Calu3 (cell line): ENCODE data around the gene LRRC28. TPM values are rescaled to one million over a fixed set of nuclear protein-coding genes. Genes with fewer than 3 reads are reported as not detected.
A peak's percentile ranks its signal among the peaks of the same experiment; 100 is the strongest.

Experiments used
- BruUV-seq: library from RNA; stranded (reverse); fragments of 400-500 nt; replicated peaks from 2 replicates; lab custom pipeline; 2021; lab: Mats Ljungman, UMichigan
- CTCF ChIA-PET: fragments of 300-600 bp; sonication (Branson Sonifier 250); formaldehyde crosslinking; loops from one replicate; lab custom pipeline; 2022; ENCODE audit warnings: antibody characterized with exemption; lab: Charles Lee
- DNase-seq: peaks from one replicate; pipeline ENCODE4 v3.0.0; 2022
- H3K27ac Mint-ChIP-seq: one replicate; pipeline ENCODE4 v1.8.0; 2022; ENCODE audit warnings: mixed read lengths; ENCODE audit not compliant: unreplicated experiment
- H3K27me3 Mint-ChIP-seq: one replicate; pipeline ENCODE4 v1.8.0; 2022; ENCODE audit warnings: mixed read lengths; ENCODE audit not compliant: unreplicated experiment
- H3K36me3 Mint-ChIP-seq: one replicate; pipeline ENCODE4 v1.8.0; 2022; ENCODE audit warnings: mild to moderate bottlenecking, moderate library complexity, mixed read lengths; ENCODE audit not compliant: insufficient read depth, unreplicated experiment
- H3K4me1 Mint-ChIP-seq: one replicate; pipeline ENCODE4 v1.8.0; 2022; ENCODE audit warnings: mild to moderate bottlenecking, low read depth, mixed read lengths; ENCODE audit not compliant: unreplicated experiment
- H3K4me3 Mint-ChIP-seq: one replicate; pipeline ENCODE4 v1.8.0; 2022; ENCODE audit warnings: mild to moderate bottlenecking, low read depth, moderate library complexity, mixed read lengths; ENCODE audit not compliant: unreplicated experiment
- H3K9me3 Mint-ChIP-seq: one replicate; pipeline ENCODE4 v1.8.0; 2022; ENCODE audit warnings: low read depth, mixed read lengths; ENCODE audit not compliant: unreplicated experiment
- CTCF ChIP-seq: fragments of 200-600 bp; IDR thresholded peaks from one replicate; pipeline ENCODE4 v1.8.0; 2022; ENCODE audit warnings: antibody characterized with exemption; ENCODE audit not compliant: unreplicated experiment
- intact Hi-C: fragments of 100-400 bp; cut with micrococcal nuclease; formaldehyde crosslinking; loops from one replicate; pipeline ENCODE4 v1.10.0; 2022; ENCODE audit not compliant: unreplicated experiment
- total RNA-seq: library from RNA; stranded (reverse); gene quantifications from 2 replicates; pipeline ENCODE4 v1.2.3, GENCODE V29; 2022

LRRC28 gene
- total RNA-seq, 1 experiment from 2014 or later = 21.8 TPM

GRCh38 chr15:99340347-99340746 is 89.1 kb downstream of the LRRC28 start:
- H3K4me3 Mint-ChIP-seq = no peak overlapping the region
- BruUV-seq = no TSS peak
- TF ChIP-seq CTCF = no peak
- H3K27me3 Mint-ChIP-seq = no peaks in the 10 kb centered on the region
- no peak for DNase-seq
- H3K27ac Mint-ChIP-seq = no peak overlapping the region
- intact Hi-C loops = no loop called here
- CTCF ChIA-PET = interaction anchor here (0.6 to 1.5 kb wide), 3 partner anchors 31 to 370 kb away, joined by 3 to 4 read pairs (median 3); no protein-coding TSS in a partner anchor
- no peaks in the 10 kb centered on the region for H3K9me3 Mint-ChIP-seq
- peaks cover 17% of the 10 kb centered on the region for H3K4me1 Mint-ChIP-seq
- H3K36me3 Mint-ChIP-seq = no peaks in the 10 kb centered on the region

GRCh38 chr15:99341786-99342185 is 90.5 kb downstream of the LRRC28 start:
- intact Hi-C loops = no loop called here
- no TSS peak for BruUV-seq
- Mint-ChIP-seq H3K27me3 (no peaks in the 10 kb centered on the region), H3K4me3 (no peak overlapping the region), H3K36me3 (no peaks in the 10 kb centered on the region), H3K27ac (no peak overlapping the region), H3K4me1 (peaks cover 17% of the 10 kb centered on the region), H3K9me3 (no peaks in the 10 kb centered on the region)
- no peak for DNase-seq
- TF ChIP-seq CTCF = no peak
- CTCF ChIA-PET = interaction anchor here (0.6 to 1.5 kb wide), 2 partner anchors 30 to 391 kb away, joined by 3 to 4 read pairs; partner anchors contain the start of gene LYSMD4

GRCh38 chr15:99343208-99343607 is 91.9 kb downstream of the LRRC28 start:
- H3K4me3 Mint-ChIP-seq = no peak overlapping the region
- no TSS peak for BruUV-seq
- no peak for DNase-seq
- H3K27ac Mint-ChIP-seq = no peak overlapping the region
- no peak for TF ChIP-seq CTCF
- H3K36me3 Mint-ChIP-seq = no peaks in the 10 kb centered on the region
- intact Hi-C loops = no loop called here
- CTCF ChIA-PET = interaction anchor here (0.6 to 1.6 kb wide), 2 partner anchors 26 to 361 kb away, joined by 4 to 6 read pairs; no protein-coding TSS in a partner anchor
- H3K9me3 Mint-ChIP-seq = no peaks in the 10 kb centered on the region
- H3K4me1 Mint-ChIP-seq = peaks cover 17% of the 10 kb centered on the region
- no peaks in the 10 kb centered on the region for H3K27me3 Mint-ChIP-seq

GRCh38 chr15:99343881-99344551 is 92.7 kb downstream of the LRRC28 start:
- H3K27ac Mint-ChIP-seq = no peak overlapping the region
- BruUV-seq = no TSS peak

More at GRCh38 chr15:99343881-99344551, 92.7 kb downstream of the LRRC28 start:
- Mint-ChIP-seq H3K4me3 (no peak overlapping the region), H3K4me1 (peaks cover 17% of the 10 kb centered on the region), H3K36me3 (no peaks in the 10 kb centered on the region), H3K27me3 (no peaks in the 10 kb centered on the region), H3K9me3 (no peaks in the 10 kb centered on the region)
- intact Hi-C loops = no loop called here
- peak; percentile 18 for DNase-seq
- peak; percentile 23 for TF ChIP-seq CTCF
- CTCF ChIA-PET = interaction anchor here (0.6 to 1.6 kb wide), 2 partner anchors 27 to 360 kb away, joined by 4 to 6 read pairs; no protein-coding TSS in a partner anchor
